Stimulated activated CD4-positive, alpha-beta T cell treated with anti-CD3 and anti-CD28 coated beads, Interleukin-15, amount 100 ng/mL, for 48 hours (primary cell): ENCODE results near the gene SH3RF3.

Experiments
- DNase-seq, 2 donors: peaks; one replicate each; pipeline ENCODE4 v3.0.0-alpha.2; 2020; ENCODE audit warnings: low read depth in 2 of 2

The SH3RF3 gene

GRCh38 chr2:109434351-109434750 lies 305.3 kb downstream of the SH3RF3 start:
- no peak for DNase-seq

DNA sequence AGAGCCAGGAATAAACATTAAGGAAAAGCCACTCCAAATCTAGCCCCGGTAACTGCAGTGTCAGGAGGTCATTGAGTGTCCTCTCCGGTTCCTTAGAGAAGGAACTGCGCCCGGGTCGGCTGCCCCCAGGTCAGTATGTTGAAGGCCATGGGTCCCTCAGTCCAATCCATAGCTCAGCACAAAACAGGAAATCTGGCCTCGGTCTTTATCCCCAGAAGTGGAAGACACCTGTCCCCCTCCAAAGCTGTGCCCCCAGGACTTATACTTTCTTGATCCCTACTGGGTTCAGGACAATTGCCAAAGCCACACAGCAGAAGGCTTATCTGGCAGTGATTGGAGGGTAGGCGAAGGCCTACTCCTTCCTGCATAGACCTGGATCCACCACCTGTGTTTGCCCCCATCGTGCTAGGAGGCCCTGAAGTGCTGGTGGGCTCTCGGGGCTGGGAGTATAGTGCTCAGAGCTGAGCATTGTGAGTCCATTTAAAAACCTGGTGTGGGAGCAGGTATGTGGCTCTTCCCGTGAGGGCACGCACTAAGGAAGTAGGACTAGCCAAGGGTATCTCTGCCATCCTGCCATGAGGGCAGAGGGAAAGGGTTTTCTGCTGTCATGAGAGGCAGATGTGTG lies 306.2 kb downstream of the SH3RF3 start:
- no peak for DNase-seq

DNA sequence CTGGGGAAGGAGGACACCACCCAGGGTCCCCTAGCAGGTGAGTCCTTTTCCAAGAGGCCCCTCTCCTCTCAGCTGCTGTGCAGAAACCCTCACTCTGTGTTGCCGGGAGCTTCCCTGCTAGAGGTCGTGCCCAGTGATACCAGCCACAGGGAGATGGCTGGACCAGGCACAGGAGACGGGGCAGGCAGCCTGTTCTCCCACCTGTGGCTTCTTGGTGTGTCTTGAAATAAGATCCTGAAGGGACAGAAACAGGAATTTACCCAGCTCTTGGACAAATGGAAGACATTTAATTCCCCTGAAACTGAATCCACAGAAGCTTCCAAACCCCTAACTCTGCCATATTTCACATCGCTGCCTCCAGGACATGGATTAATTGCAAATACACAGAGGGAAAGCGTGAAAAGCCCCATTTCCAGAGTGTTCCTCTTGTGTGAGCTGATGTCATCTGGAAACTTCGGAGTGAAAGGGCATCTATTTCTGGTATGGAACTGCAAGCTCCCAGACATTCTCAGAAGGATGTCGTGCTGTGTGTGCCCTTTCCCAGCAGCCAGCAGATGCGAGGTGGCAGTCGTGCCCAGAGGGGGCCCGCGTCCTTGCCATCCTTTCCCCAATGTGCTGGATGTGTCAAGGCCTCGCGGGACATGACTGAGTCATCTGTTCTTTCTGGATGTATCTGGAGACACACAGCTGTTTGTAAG lies 307.0 kb downstream of the SH3RF3 start:
- no peak for DNase-seq

GRCh38 chr2:109436610-109437225 lies 307.7 kb downstream of the SH3RF3 start:
- DNase-seq: no peak

- DNase-seq: no peak
These were observed 308.5 kb downstream of the SH3RF3 start for GRCh38 chr2:109437325-109438090.

DNA sequence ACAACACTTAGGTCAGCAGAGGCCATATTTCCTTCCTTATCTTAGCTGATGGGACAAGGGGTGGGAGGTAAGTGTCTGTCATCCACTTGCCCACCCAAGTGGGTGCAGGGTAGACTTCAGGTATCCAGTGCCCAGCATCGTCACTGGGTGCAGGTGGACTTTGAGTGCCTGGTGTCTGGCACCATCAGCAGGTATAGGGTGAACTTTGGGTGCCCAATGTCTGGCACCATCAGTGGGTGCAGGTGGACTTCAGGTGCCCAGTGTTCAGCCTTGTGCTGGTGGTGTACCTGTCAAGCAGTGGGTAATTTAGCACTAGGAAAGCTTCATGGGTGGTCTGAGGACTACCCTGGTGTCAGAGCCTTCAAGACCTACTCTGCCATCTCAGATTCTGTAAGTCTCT lies 309.1 kb downstream of the SH3RF3 start:
- DNase-seq: no peak

- DNase-seq: no peak
These were observed 309.9 kb downstream of the SH3RF3 start for GRCh38 chr2:109438773-109439389.

DNA sequence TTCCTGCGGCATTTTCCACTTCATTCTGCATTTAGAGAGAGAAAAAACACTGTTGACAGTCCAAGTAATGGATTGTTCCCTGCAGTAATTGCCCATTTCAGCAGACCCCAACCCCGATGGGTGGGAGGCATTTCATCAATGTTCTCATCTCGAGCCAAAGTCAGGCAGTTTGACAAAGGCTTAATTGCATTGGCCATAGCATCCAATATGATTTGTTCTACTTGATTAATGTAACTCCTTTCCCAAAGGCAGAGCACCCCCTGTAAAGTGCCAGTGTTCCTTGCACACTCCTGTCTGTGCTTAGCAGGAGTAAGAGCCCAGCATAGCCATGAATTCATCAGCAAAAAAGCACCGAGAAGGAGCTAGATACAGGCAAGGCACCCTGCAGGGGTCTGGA lies 310.4 kb downstream of the SH3RF3 start:
- DNase-seq: no peak

DNA sequence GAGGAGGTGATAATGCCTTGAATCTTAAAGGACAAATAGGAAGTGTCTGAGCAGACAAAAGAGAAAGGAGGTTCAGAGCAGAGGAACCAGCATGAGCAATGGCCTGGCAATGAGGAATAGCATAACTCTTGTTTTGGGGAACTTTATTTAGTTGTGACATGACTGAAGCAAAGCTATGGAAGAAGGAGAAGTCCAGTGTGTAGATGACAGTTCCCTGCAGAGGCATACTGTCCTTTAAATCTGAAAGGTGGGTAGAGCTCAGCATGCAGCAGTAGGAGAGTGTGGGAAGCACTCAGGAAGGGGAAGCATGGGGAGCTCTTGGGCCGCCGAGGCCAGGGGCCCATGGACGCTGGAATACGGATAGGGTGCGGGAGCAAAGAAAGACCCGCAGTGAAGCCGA lies 311.0 kb downstream of the SH3RF3 start:
- no peak for DNase-seq

DNA sequence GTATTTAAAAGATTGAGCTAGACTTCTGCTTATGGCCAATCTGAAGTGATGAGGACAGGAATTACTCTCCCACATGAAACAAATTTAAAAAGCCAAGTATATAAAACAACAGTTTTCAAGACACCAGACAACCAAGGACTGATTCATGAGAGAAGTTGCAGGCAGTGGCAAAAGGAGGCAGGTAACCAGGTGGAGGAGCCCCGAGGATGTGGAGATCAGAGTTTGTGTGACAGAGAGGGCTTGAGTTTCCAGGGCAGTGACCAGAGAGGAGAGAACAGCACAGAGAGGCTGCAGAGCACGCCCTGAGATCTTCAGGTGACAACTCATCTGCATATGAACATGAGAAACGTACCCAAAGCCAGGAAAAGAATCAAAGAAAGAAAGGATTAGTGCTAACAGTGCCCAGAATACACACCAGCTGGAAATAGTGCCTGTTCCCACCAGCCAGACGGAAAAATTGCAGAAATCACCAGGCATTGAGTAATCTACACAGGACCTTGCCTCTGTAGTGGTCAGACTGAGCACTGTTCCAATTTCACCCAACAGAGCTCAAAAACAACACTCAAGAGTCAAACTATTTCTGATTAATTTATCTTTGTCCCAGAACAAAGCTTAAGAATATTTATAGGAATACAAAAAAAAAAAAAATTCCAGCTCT lies 311.6 kb downstream of the SH3RF3 start:
- DNase-seq: no peak

- no peak for DNase-seq
These were observed 313.8 kb downstream of the SH3RF3 start for GRCh38 chr2:109442715-109443319.

GRCh38 chr2:109444916-109445315 lies 315.9 kb downstream of the SH3RF3 start:
- no peak for DNase-seq

GRCh38 chr2:109446278-109447131 lies 317.5 kb downstream of the SH3RF3 start:
- no peak for DNase-seq

DNA sequence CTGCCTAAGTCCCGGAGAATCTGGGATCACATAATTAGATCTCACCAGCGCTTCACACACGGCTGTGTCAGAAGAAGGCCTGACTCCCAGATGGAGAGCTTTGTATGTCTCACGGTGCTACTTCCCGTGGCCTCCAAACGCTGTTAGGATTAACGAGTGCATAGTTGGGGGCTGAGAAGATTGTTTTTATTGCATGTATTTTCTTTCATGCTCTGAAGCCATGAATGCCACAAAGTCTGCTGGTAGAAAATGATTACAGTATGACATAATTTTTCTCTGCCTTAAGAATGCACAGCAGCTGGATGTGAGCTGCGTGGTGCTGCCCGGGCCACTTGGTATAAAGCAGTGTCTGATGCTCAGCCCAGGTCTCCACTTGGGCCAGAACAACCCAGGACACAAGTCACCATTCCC lies 318.3 kb downstream of the SH3RF3 start:
- DNase-seq: no peak

DNA sequence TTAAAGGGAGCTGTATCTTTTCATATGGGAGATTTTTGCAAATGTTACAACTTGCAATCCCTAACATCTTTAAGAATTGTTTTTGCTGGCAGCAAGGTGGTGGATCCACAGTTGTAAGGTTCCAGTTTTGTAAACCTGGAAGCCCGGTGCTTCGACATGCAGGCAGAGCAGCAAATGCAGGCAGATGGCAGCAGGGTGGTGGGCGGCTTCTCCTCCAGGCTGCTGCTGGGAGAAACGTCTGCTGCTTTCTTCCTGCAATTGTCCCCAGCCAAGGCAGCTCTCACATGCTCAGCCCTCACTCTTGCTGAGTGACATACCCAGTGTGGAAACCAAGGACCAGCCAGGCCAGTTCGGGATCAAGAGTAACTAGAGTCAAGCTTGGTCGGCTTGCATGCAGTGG lies 318.8 kb downstream of the SH3RF3 start:
- DNase-seq: no peak

DNA sequence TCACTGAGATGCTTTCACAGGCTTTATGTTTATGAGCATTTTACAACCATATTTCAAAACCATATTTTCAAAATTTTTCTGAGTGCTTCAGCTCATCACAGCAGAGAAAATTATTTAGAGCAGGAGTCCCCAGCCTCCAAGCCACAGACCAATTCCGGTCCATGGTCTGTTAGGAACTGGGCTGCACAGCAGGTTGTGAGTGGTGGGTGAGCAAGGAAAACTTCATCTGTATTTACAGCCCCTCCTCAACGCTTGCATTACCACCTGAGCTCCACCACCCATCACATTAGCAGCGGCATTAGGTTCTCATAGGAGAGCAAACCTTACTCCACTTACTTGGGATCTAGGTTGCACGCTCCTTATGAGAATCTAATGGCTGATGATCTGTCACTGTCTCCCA lies 319.2 kb downstream of the SH3RF3 start:
- no peak for DNase-seq

GRCh38 chr2:109448946-109449788 lies 320.2 kb downstream of the SH3RF3 start:
- no peak for DNase-seq

- no peak for DNase-seq
These were observed 321.7 kb downstream of the SH3RF3 start for GRCh38 chr2:109450574-109451273.

- DNase-seq: no peak
These were observed 322.7 kb downstream of the SH3RF3 start for GRCh38 chr2:109451671-109452070.
